Measurements from ENCODE around the gene CHI3L1.

CHI3L1 gene

GRCh38 chr1:203149188-203149840 is 37.2 kb downstream of the CHI3L1 start:
- FAIRE-seq = no peak

- no peak for FAIRE-seq
These were observed 37.9 kb downstream of the CHI3L1 start for GRCh38 chr1:203148579-203148978.

GRCh38 chr1:203148127-203148526 is 38.4 kb downstream of the CHI3L1 start:
- FAIRE-seq = no peak

- no peak for FAIRE-seq
These were observed 39.1 kb downstream of the CHI3L1 start for GRCh38 chr1:203147376-203147775.

- FAIRE-seq = no peak
These were observed 40.0 kb downstream of the CHI3L1 start for GRCh38 chr1:203146537-203146936.

- no peak for FAIRE-seq
These were observed 40.5 kb downstream of the CHI3L1 start for GRCh38 chr1:203146042-203146369.

GRCh38 chr1:203145321-203146041 is 41.0 kb downstream of the CHI3L1 start:
- no peak for FAIRE-seq

- no peak for FAIRE-seq
These were observed 41.8 kb downstream of the CHI3L1 start for GRCh38 chr1:203144661-203145060.

- FAIRE-seq = no peak
These were observed 42.9 kb downstream of the CHI3L1 start for GRCh38 chr1:203143641-203144040.

GRCh38 chr1:203142684-203143408 is 43.7 kb downstream of the CHI3L1 start:
- FAIRE-seq = no peak

- FAIRE-seq = no peak
These were observed 44.4 kb downstream of the CHI3L1 start for GRCh38 chr1:203142124-203142523.

- no peak for FAIRE-seq
These were observed 45.6 kb downstream of the CHI3L1 start for GRCh38 chr1:203140743-203141520.

- FAIRE-seq = no peak
These were observed 46.5 kb downstream of the CHI3L1 start for GRCh38 chr1:203139976-203140475.

- FAIRE-seq = no peak
These were observed 48.4 kb downstream of the CHI3L1 start for GRCh38 chr1:203138066-203138465.

- no peak for FAIRE-seq
These were observed 49.2 kb downstream of the CHI3L1 start for GRCh38 chr1:203137324-203137723.

- no peak for FAIRE-seq
These were observed 50.0 kb downstream of the CHI3L1 start for GRCh38 chr1:203136409-203137042.

- FAIRE-seq = no peak
These were observed 50.7 kb downstream of the CHI3L1 start for GRCh38 chr1:203135636-203136305.

GRCh38 chr1:203133970-203134725 is 52.4 kb downstream of the CHI3L1 start:
- FAIRE-seq = no peak

- no peak for FAIRE-seq
These were observed 54.8 kb downstream of the CHI3L1 start for GRCh38 chr1:203131548-203132200.

GRCh38 chr1:203130358-203130985 is 56.0 kb downstream of the CHI3L1 start:
- FAIRE-seq = no peak

Data from endometrium (tissue), 2 donors.